ENCODE measurements around the gene NRXN3.

GRCh38 chr14:78631551-78631950 lies 461.4 kb downstream of the NRXN3 start:
- TF ChIP-seq CTCF (IDR thresholded peaks at IDR 0.05) (no peak), EZH2 (IDR thresholded peaks at IDR 0.05; ENCODE audit: borderline replicate concordance, insufficient read depth, low read depth, low read length, poor library complexity, severe bottlenecking) (no peak)
